Pancreas (tissue), 8 donors: ENCODE results near the gene B9D2. TPM values are rescaled to one million over a fixed set of nuclear protein-coding genes. Genes with fewer than 3 reads are reported as not detected.

Experiments used
- polyA plus RNA-seq, 2 donors: library from polyadenylated mRNA; stranded (reverse); fragments of 200-250 nt; gene quantifications; one replicate each; pipeline ENCODE4 v1.2.3, GENCODE V29; 2013
- total RNA-seq, 6 donors: library from RNA; stranded (reverse); fragmentation: NEBNext Ultra II Directional in 4 of 6; extraction: Animal tissue kit (Norgen Biotek cat#: 25700) in 4 of 6; gene quantifications; one replicate each; pipeline versions ENCODE4 v1.2.1 to v1.2.4, GENCODE V29; 2021 to 2023
- donor health status: healthy with polysubstance abuse.
- donor health status: DM: no; HTN: no; CAD: no; lungs with moderate emphysema.
- donor health status: DM: no; HTN: no; CAD: no.
- donor health status: Bipolar disorder and iron deficiency.
- donor health status: DM: yes; HTN: yes; CAD: no.
- donor health status: DM: no; HTN: no; CAD: no.
- donor health status: DM: no; HTN: no; CAD: no.
- donor health status: DM: yes; HTN: yes; CAD: no.

Gene B9D2
- total and polyA plus RNA-seq, 8 donors: 1.5 to 7.5 (median 3.1) TPM

Other genes with a start within 250 kb of the B9D2 start
- gene CYP2F1, start 249.7 kb downstream of the B9D2 start, total RNA-seq: not detected
- gene CYP2F1, start 249.7 kb downstream of the B9D2 start, polyA plus RNA-seq: not detected
- 1 to 10 TPM in 3 of 6 donors, under 1 TPM in 3; 0.09 to 2.6 (median 0.86) TPM for gene CYP2S1, start 170.9 kb downstream of the B9D2 start, total RNA-seq
- gene CYP2S1, start 170.9 kb downstream of the B9D2 start, polyA plus RNA-seq: under 1 TPM; 0.23 to 0.30 TPM
- gene AXL, start 144.9 kb downstream of the B9D2 start, total RNA-seq: 10 to 100 TPM in 1 of 6 donors, 1 to 10 TPM in 5; 1.2 to 16.6 (median 5.2) TPM
- 1 to 10 TPM; 2.4 to 2.8 TPM for gene AXL, start 144.9 kb downstream of the B9D2 start, polyA plus RNA-seq
- gene HNRNPUL1, start 99.8 kb downstream of the B9D2 start, total RNA-seq: 100 to 1,000 TPM in 1 of 6 donors, 10 to 100 TPM in 5; 74.0 to 101 (median 83.8) TPM
- 10 to 100 TPM; 49.2 to 63.1 TPM for gene HNRNPUL1, start 99.8 kb downstream of the B9D2 start, polyA plus RNA-seq
- 10 to 100 TPM in 5 of 6 donors, 1 to 10 TPM in 1; 9.4 to 19.2 (median 13.1) TPM for gene CCDC97, start 54.0 kb downstream of the B9D2 start, total RNA-seq
- 10 to 100 TPM; 11.3 to 12.4 TPM for gene CCDC97, start 54.0 kb downstream of the B9D2 start, polyA plus RNA-seq
- 10 to 100 TPM in 2 of 6 donors, 1 to 10 TPM in 4; 3.3 to 32.3 (median 6.9) TPM for gene TGFB1, start 10.2 kb downstream of the B9D2 start, total RNA-seq
- 1 to 10 TPM; 4.0 to 6.0 TPM for gene TGFB1, start 10.2 kb downstream of the B9D2 start, polyA plus RNA-seq
- gene TMEM91, start 12.4 kb upstream of the B9D2 start, total RNA-seq: 1 to 10 TPM; 3.8 to 5.9 (median 4.8) TPM
- 10 to 100 TPM; 24.8 to 33.0 TPM for gene TMEM91, start 12.4 kb upstream of the B9D2 start, polyA plus RNA-seq
- gene EXOSC5, start 33.2 kb upstream of the B9D2 start, total RNA-seq: 10 to 100 TPM; 10.7 to 33.7 (median 14.4) TPM
- 10 to 100 TPM; 14.3 to 15.3 TPM for gene EXOSC5, start 33.2 kb upstream of the B9D2 start, polyA plus RNA-seq
- gene BCKDHA, start 33.7 kb upstream of the B9D2 start, total RNA-seq: 10 to 100 TPM in 5 of 6 donors, 1 to 10 TPM in 1; 9.3 to 29.3 (median 18.6) TPM
- 10 to 100 TPM; 23.6 to 34.2 TPM for gene BCKDHA, start 33.7 kb upstream of the B9D2 start, polyA plus RNA-seq
- gene B3GNT8, start 63.2 kb upstream of the B9D2 start, total RNA-seq: 1 to 10 TPM in 4 of 6 donors, under 1 TPM in 2; 0.41 to 3.2 (median 1.2) TPM
- gene B3GNT8, start 63.2 kb upstream of the B9D2 start, polyA plus RNA-seq: 1 to 10 TPM; 3.1 to 4.5 TPM
- gene DMAC2, start 75.8 kb upstream of the B9D2 start, total RNA-seq: 10 to 100 TPM; 16.2 to 25.5 (median 24.7) TPM
- gene DMAC2, start 75.8 kb upstream of the B9D2 start, polyA plus RNA-seq: 10 to 100 TPM; 19.0 to 23.6 TPM
- not detected for gene ERICH4, start 79.0 kb upstream of the B9D2 start, total RNA-seq
- gene ERICH4, start 79.0 kb upstream of the B9D2 start, polyA plus RNA-seq: not detected
- 1 to 10 TPM in 1 of 6 donors, under 1 TPM in 3, not detected in 2; 0.09 to 1.2 (median 0.53) TPM for gene CEACAM21, start 212.0 kb upstream of the B9D2 start, total RNA-seq
- 1 to 10 TPM in 1 of 2 donors, under 1 TPM in 1; 0.23 to 1.2 TPM for gene CEACAM21, start 212.0 kb upstream of the B9D2 start, polyA plus RNA-seq